Neural cell (in vitro differentiated cells): ENCODE data around the gene SLC2A13. TPM values are rescaled to one million over a fixed set of nuclear protein-coding genes. Genes with fewer than 3 reads are reported as not detected.

Source experiments
- H2AFZ ChIP-seq: fragments of 200-600, 300-800 bp; sonication (generic), shearing (Covaris generic); 2 replicates; pipeline ENCODE4 v1.6.0; 2014; ENCODE audit warnings: low read depth, mild to moderate bottlenecking, antibody characterized with exemption, low read length, moderate library complexity
- H3F3A ChIP-seq: fragments of 200-600 bp; shearing (Covaris generic); 2 replicates; pipeline ENCODE4 v1.6.1; 2016; ENCODE audit warnings: mild to moderate bottlenecking, moderate library complexity, mixed read lengths, antibody characterized with exemption, low read length; ENCODE audit not compliant: insufficient read depth, poor library complexity, severe bottlenecking
- H3K27ac ChIP-seq: fragments of 200-600, 300-800 bp; sonication (generic), shearing (Covaris generic); 2 replicates; pipeline ENCODE4 v1.5.1; 2014; ENCODE audit warnings: mild to moderate bottlenecking, low read length, moderate library complexity
- H3K27me3 ChIP-seq: fragments of 300-800, 200-600 bp; sonication (generic), shearing (Covaris generic); 2 replicates; pipeline ENCODE4 v1.6.0; 2014; ENCODE audit warnings: mild to moderate bottlenecking, low read depth, low read length, moderate library complexity; ENCODE audit not compliant: insufficient read depth
- H3K36me3 ChIP-seq: fragments of 300-800, 200-600 bp; sonication (generic), shearing (Covaris generic); 2 replicates; pipeline ENCODE4 v1.5.1; 2014; ENCODE audit warnings: mild to moderate bottlenecking, antibody characterized with exemption, low read length, moderate library complexity; ENCODE audit not compliant: insufficient read depth
- H3K4me2 ChIP-seq: fragments of 300-800, 200-600 bp; sonication (generic), shearing (Covaris generic); 2 replicates; pipeline ENCODE4 v1.6.0; 2014; ENCODE audit warnings: mild to moderate bottlenecking, low read length
- H3K4me3 ChIP-seq: fragments of 300-800, 200-600 bp; sonication (generic), shearing (Covaris generic); 2 replicates; pipeline ENCODE4 v1.5.1; 2014; ENCODE audit warnings: mild to moderate bottlenecking, low read length, moderate library complexity
- H3K79me2 ChIP-seq: fragments of 200-600 bp; shearing (Covaris generic); replicated peaks from 2 replicates; pipeline ENCODE4 v1.6.0; 2014; ENCODE audit warnings: mild to moderate bottlenecking, low read length, moderate library complexity; ENCODE audit not compliant: insufficient read depth
- H3K9ac ChIP-seq: fragments of 300-800, 200-600 bp; sonication (generic), shearing (Covaris generic); 2 replicates; pipeline ENCODE4 v1.6.1; 2016; ENCODE audit warnings: mild to moderate bottlenecking, low read length, mixed read lengths
- H3K9me2 ChIP-seq: fragments of 200-600 bp; shearing (Covaris generic); 2 replicates; pipeline ENCODE4 v1.6.1; 2016; ENCODE audit warnings: mild to moderate bottlenecking, low read length, mixed read lengths; ENCODE audit not compliant: insufficient read depth
- H3K9me3 ChIP-seq: fragments of 200-600, 300-800 bp; sonication (generic), shearing (Covaris generic); 2 replicates; pipeline ENCODE4 v1.6.1; 2016; ENCODE audit warnings: mild to moderate bottlenecking, mixed run types, low read length, moderate library complexity, mixed read lengths
- H4K20me1 ChIP-seq: fragments of 200-600 bp; shearing (Covaris generic); 2 replicates; pipeline ENCODE4 v1.6.1; 2016; ENCODE audit warnings: mild to moderate bottlenecking, mixed run types; ENCODE audit not compliant: insufficient read depth
- CTCF ChIP-seq: fragments of 450-650 bp; IDR thresholded peaks from 2 replicates; pipeline ENCODE4 v1.5.1; 2014; ENCODE audit warnings: antibody characterized with exemption, mild to moderate bottlenecking, moderate library complexity; ENCODE audit not compliant: poor library complexity, severe bottlenecking
- EP300 ChIP-seq: fragments of 450-650 bp; conservative IDR thresholded peaks from 2 replicates; pipeline ENCODE4 v1.6.1; 2014; ENCODE audit warnings: antibody characterized with exemption, mild to moderate bottlenecking, moderate library complexity; ENCODE audit not compliant: poor library complexity, severe bottlenecking
- EZH2 ChIP-seq: fragments of 200-600, 300-800 bp; shearing (Covaris generic), sonication (generic); IDR thresholded peaks from 2 replicates; pipeline ENCODE4 v1.6.1; 2014; ENCODE audit warnings: antibody characterized with exemption, low read length, borderline replicate concordance, mild to moderate bottlenecking; ENCODE audit not compliant: insufficient read depth, poor library complexity, severe bottlenecking
- MXI1 ChIP-seq: fragments of 450-650 bp; conservative IDR thresholded peaks from 2 replicates; pipeline ENCODE4 v1.6.1; 2014; ENCODE audit warnings: antibody characterized with exemption, mild to moderate bottlenecking; ENCODE audit not compliant: poor library complexity, severe bottlenecking
- POLR2AphosphoS5 ChIP-seq: IDR thresholded peaks from 2 replicates; pipeline ENCODE4 v1.6.1; 2012
- RAD21 ChIP-seq: fragments of 450-650 bp; conservative IDR thresholded peaks from 2 replicates; pipeline ENCODE4 v1.6.1; 2014; ENCODE audit warnings: antibody characterized with exemption, mild to moderate bottlenecking, moderate library complexity
- REST ChIP-seq: IDR thresholded peaks from 2 replicates; pipeline ENCODE4 v1.6.1; 2012; ENCODE audit warnings: borderline replicate concordance
- SMC3 ChIP-seq: fragments of 450-650 bp; conservative IDR thresholded peaks from 2 replicates; pipeline ENCODE4 v1.6.1; 2014; ENCODE audit warnings: antibody characterized with exemption, mild to moderate bottlenecking, moderate library complexity; ENCODE audit not compliant: poor library complexity
- TAF1 ChIP-seq: IDR thresholded peaks from 2 replicates; pipeline ENCODE4 v1.6.1; 2012; ENCODE audit warnings: low read depth
- polyA plus RNA-seq: library from polyadenylated mRNA; depleted of rRNA; stranded (reverse); fragments of >200 nt; gene quantifications from 2 replicates; pipeline ENCODE4 v1.2.3, GENCODE V29; 2014

Gene SLC2A13
- polyA plus RNA-seq, 1 donor from 2014 or later: 10.7 TPM

DNA sequence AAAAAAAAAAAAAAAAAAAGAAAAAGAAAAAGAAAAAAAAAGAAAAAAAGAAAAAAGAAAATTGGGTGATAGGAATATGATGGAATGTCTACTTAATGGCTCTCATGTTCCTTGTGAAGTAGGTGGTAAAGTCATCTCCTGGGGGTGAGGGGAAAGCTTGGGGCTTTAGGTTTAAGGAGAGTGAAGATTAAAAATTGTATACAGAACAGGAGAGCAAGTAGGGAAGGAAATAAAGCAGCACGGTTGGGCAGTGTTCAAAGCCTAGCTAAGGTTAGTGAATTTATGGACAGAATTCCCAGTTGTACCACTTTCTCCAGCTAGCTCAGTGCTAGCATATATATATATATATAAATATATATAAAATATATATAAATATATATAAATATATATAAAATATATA is 40.0 kb upstream of the SLC2A13 start:
- Histone ChIP-seq H3K27ac (no peak overlapping the region), H3K4me2 (no peak overlapping the region), H3K4me3 (no peak overlapping the region), H3K9me2 (no peaks in the 10 kb centered on the region), H3K27me3 (no peaks in the 10 kb centered on the region), H3K9ac (no peak overlapping the region), H3K9me3 (no peaks in the 10 kb centered on the region), H3K79me2 (no peaks in the 10 kb centered on the region), H3F3A (no peaks in the 10 kb centered on the region), H4K20me1 (no peaks in the 10 kb centered on the region), H2AFZ (no peak overlapping the region), H3K36me3 (no peaks in the 10 kb centered on the region)
- TF ChIP-seq EP300 (no peak), TAF1 (no peak), EZH2 (no peak), MXI1 (no peak), RAD21 (no peak)

DNA sequence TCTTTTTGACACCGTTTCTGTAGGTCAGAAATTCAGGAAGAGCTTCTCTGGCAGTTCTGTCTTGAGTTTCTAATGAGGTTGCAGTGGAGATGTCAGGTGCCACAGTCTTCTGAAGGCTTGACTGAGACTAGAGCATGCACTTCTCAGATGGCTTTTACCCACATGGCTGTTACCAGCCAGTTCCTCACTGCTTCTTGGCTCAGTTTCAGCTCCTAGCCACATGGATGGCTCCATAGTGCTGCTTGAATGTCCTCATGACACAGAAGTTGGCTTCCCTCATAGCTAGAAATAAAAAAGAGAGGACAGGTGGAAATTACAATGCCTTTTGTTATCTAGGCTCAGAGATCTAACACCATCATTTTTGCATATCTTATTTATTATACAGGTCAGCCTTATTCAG is 38.1 kb upstream of the SLC2A13 start:
- no peak for TF ChIP-seq RAD21
- TF ChIP-seq TAF1: no peak
- no peak for TF ChIP-seq SMC3
- no peak for TF ChIP-seq POLR2AphosphoS5
- TF ChIP-seq CTCF: no peak
- no peak for TF ChIP-seq EZH2
- no peak overlapping the region for H3K9ac ChIP-seq
- no peak overlapping the region for H2AFZ ChIP-seq
- no peak overlapping the region for H3K4me2 ChIP-seq
- no peaks in the 10 kb centered on the region for H4K20me1 ChIP-seq
- no peak overlapping the region for H3K4me3 ChIP-seq
- H3K79me2 ChIP-seq: no peaks in the 10 kb centered on the region
- H3K36me3 ChIP-seq: no peaks in the 10 kb centered on the region
- H3K9me2 ChIP-seq: no peaks in the 10 kb centered on the region
- H3F3A ChIP-seq: no peaks in the 10 kb centered on the region
- no peaks in the 10 kb centered on the region for H3K27me3 ChIP-seq
- H3K9me3 ChIP-seq: no peaks in the 10 kb centered on the region
- no peak overlapping the region for H3K27ac ChIP-seq

- Histone ChIP-seq H3K36me3 (no peaks in the 10 kb centered on the region), H2AFZ (no peak overlapping the region), H3K4me2 (no peak overlapping the region), H3K4me3 (no peak overlapping the region), H3K9me2 (no peaks in the 10 kb centered on the region), H3F3A (no peaks in the 10 kb centered on the region), H3K27ac (no peak overlapping the region), H3K27me3 (no peaks in the 10 kb centered on the region), H3K9me3 (no peaks in the 10 kb centered on the region), H4K20me1 (no peaks in the 10 kb centered on the region), H3K79me2 (no peaks in the 10 kb centered on the region), H3K9ac (no peak overlapping the region)
- TF ChIP-seq EZH2 (no peak), POLR2AphosphoS5 (no peak), SMC3 (no peak), EP300 (no peak), CTCF (no peak), MXI1 (no peak), RAD21 (no peak), TAF1 (no peak), REST (no peak)
Measured at GRCh38 chr12:40142001-40142744, 36.3 kb upstream of the SLC2A13 start.
